Inferior parietal cortex (tissue), 1 donor: ENCODE measurements around the gene FRAS1.
"Not testable (repeated sequence)": the region's sequence is repeated elsewhere in the genome, so short reads cannot be mapped to it uniquely, and the experiment has no call there.

Experiments used
- DNase-seq: peaks from one replicate; pipeline ENCODE4 v3.0.0-alpha.2; 2016; ENCODE audit errors: extremely low spot score

Gene FRAS1, protein sequence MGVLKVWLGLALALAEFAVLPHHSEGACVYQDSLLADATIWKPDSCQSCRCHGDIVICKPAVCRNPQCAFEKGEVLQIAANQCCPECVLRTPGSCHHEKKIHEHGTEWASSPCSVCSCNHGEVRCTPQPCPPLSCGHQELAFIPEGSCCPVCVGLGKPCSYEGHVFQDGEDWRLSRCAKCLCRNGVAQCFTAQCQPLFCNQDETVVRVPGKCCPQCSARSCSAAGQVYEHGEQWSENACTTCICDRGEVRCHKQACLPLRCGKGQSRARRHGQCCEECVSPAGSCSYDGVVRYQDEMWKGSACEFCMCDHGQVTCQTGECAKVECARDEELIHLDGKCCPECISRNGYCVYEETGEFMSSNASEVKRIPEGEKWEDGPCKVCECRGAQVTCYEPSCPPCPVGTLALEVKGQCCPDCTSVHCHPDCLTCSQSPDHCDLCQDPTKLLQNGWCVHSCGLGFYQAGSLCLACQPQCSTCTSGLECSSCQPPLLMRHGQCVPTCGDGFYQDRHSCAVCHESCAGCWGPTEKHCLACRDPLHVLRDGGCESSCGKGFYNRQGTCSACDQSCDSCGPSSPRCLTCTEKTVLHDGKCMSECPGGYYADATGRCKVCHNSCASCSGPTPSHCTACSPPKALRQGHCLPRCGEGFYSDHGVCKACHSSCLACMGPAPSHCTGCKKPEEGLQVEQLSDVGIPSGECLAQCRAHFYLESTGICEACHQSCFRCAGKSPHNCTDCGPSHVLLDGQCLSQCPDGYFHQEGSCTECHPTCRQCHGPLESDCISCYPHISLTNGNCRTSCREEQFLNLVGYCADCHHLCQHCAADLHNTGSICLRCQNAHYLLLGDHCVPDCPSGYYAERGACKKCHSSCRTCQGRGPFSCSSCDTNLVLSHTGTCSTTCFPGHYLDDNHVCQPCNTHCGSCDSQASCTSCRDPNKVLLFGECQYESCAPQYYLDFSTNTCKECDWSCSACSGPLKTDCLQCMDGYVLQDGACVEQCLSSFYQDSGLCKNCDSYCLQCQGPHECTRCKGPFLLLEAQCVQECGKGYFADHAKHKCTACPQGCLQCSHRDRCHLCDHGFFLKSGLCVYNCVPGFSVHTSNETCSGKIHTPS (N-terminal part only)

DNA sequence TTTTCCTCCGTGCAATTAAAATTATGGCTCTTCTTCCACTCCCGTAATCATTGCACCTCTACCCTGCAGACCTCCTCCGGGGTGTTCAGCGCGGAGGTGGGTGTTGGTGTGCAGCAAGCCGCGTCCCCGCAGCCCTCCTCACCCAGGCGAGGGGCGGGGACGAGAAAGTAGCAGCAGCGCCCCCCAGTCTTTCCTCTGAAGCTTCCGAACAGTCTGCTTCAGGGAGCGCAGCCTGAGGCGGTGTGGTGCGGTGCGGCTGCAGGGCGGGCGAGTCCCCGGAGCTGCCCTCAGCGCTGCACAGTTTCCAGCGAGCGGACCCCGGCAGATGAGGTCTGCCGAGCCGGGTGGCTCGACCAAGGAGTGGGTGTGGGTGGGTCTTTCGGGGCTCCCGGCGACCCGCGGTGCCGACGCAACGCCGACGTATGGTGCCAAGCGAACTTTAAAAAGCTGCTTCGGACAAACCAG lies at the start of gene FRAS1:
Gene FRAS1, plus strand, starts transcription at position 189 of the 465 bp plus-strand sequence. CDS start 687 bp downstream, outside the sequence.
- no peak for DNase-seq

DNA sequence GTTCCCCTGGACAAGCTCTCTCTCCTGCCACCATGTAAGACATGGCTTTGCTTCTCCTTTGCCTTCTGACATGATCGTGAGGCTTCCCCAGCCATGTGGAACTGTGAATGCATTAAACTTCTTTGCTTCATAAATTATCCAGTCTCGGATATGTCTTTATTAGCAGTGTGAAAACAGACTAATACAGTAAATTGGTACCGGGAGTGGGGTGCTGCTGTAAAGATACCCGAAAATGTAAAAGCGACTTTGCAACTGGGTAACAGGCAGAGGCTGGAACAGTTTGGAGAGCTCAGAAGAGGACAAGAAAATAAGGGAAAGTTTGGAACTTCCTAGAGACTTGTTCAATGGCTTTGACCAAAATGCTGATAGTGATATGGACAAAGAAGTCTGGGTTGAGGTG lies 46.1 kb upstream of the FRAS1 start:
- DNase-seq, result not testable (repeated sequence)

DNA sequence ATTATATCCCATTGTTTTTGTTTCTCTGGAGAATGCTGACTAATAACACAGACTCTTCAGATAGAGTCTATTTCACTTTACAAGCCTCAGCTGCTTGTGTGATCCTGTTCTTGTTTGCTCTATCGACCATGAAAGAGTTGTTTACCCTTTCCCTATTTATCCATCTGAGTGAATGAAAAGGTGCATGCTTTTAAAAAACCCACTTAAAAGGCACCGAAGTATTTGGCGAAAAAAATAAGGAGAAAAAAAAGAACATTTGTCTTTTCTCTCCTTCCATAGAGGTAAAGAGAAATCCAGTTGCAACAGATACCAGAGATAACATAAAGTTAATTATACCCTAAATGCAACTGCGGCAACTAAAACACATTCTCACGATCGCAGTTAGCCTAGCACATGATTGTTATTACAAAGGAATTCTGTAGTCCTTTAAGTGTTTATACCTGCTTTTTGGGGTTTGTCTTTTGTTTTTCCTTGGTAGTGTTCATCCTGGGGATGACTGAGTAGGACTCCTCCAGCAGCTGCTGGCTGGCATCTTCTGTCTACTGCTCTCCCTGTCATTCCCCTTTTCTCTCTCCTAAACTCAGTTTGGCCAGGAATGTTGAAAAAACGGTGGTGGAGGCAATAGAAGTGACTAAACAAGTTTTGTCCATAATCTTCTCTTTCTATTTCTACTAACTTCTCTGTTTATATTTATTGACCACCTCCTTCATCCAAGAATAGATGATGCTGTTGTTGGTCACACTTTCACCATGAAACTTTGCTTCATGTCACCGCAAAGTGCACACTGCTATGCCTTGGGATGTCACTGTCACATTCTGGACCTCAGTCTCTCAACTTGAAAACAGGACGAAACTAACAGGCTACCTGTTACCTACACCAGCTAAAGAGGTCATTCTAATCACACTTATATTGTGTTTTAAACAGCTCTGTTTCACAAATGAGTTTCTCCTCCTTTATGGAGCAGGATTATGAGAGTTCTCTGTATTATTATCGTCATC lies 41.9 kb upstream of the FRAS1 start:
- no peak for DNase-seq

DNA sequence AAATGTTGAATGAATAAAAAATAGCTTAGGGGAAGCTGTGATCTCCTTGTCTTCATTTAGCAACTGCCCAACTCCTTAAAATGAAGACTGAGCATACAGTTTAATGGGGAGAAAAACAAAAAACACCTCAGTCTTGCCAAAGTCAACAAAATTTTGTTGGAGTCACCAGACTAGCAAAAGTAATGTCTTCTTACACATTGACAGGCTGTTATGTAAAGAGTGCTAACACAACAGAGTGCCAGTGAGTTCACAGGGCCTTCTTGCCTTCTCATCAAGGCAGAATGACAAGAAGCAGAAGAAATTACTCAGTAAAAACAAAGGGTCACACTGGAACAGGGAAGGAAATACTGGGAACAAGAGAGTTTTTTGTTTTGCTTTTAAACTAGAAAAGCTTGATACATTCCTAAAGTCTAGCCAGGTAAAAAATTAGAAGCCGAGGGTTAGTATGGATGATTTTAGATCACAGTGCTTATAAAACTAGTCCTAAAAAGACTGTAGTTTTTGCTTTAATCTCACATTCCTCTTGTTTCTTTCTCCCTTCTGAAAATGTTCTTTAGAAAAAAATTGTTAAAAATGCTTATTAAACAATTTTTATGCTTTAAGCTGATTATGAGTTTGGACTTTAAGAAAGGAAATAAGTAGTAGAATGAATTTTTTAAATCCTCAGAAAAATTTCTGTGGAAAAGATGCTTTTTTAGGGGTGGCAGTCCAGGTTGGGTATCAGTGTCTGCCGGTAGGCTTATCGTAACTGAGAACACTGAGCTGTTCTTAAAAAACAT lies 38.7 kb upstream of the FRAS1 start:
- DNase-seq, result no peak

DNA sequence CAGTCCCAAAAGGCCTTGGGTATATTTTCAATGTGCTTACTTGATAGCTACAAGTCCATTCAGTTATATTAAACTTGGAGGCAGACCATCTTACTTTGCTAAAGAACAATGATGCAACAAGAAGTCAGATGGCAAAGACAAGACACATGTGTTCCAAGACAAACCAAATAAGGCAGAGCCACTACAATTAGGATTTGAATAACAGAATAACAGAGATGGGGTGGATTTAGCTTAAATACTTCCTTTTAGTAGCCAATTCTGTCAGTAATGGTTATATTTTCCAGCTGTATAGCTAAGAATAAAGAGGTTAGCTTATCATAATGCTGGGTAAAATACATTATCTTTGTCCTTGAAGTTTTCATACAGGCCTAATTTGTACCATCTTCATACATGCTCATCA lies 37.7 kb upstream of the FRAS1 start:
- no peak for DNase-seq

DNA sequence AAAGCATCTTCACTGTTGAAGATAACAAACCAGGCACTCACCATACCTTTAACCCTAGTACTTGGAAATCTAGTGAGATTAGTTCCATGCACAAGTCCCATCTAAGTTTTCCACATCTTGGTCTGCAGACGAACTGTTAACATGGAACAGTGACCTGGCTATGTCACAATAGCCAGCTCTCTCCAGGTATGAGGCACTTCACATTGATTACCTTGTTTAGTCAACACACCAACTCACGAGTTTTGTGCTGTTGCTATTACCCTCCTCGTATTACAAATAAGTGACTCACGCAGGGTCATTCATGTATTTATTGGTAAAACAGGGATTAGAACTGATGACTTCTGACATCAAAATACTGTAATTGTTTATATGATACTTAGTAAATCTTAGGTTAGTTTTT lies 36.4 kb upstream of the FRAS1 start:
- no peak for DNase-seq

DNA sequence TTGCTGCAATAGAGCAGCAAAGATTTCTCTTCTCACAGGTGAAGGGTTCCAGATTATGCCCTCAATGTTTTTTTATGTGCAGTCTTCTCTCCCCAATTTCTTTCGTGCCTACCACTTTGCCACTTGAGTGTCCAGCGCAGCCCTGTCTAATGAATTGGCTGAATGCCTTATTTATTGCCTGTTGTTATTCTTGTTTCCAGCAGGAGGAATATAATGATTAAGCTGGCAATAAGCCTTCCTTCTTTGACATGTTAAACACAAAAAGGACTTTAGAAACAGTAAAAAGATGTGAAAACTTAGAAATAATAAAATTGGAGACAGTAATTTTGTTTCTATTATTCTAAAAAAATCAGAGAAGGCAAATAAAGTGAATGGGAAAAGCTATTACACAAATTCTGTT lies 34.6 kb upstream of the FRAS1 start:
- DNase-seq, result no peak

DNA sequence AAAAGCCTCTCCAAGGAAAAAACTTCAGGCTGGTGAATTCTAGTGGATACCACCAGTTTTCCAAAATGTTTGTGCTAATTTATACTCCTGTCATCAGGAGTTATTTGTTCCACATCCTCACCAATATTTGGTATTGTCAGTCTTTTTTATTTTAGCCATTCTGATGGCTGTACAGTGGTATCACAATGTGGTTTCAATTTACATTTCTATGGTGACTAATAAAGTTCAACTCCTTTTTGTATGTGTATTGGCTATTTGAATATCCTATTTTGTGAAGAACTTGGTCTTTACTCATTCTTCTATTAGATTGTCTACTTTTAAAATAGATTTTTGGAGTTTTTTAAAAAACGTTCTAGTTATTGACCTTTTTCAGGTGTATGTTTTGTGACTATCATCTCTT lies 33.0 kb upstream of the FRAS1 start:
- no peak for DNase-seq

DNA sequence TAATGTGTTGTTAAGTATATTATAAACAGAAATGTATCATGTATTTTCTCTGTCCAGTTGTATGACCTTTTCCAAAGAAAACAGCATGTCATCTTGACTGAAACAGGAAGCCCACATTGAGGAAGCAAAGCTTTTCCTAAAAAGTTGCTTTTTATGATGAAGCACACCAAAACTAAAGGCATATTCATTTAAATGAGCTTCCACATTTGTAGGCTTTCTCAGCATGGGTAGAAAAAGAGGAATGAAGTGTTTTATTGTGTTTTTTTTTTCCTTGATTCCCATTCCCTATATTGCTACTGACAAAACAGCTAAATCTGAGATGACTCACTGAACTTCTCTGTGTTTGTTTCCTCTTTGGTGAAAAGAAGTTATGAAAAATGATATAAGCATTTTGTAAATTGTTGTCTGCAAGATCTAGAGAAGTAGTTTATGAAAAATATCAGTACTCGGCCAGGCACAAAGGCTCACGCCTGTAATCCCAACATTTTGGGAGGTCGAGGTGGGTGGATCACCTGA lies 32.5 kb upstream of the FRAS1 start:
- no peak for DNase-seq

DNA sequence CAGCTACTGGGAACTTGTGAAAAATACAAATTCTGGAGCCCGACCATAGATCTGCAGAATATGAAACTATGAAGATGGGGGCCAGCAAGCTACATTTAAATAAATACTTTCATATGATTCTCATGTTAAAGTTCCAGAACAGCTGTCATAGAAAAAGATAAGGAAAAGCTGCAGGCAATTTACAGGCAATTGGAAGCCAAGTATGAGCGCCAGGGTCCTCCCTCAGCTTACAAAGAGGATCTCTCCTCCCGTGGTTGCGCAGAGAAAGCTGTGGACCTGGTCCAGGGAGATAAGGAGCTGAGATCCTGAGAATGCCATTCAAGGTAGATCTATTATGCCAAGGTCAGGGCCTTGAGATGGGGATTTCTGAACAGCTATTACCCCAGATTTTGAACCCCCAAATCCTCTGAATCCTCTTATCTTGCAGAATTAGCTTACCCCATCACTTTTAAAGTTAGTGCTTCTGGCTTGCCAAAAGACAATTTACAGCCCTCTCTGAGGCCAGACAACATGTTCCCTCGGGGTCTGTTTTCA lies 25.6 kb upstream of the FRAS1 start:
- DNase-seq, result no peak

DNA sequence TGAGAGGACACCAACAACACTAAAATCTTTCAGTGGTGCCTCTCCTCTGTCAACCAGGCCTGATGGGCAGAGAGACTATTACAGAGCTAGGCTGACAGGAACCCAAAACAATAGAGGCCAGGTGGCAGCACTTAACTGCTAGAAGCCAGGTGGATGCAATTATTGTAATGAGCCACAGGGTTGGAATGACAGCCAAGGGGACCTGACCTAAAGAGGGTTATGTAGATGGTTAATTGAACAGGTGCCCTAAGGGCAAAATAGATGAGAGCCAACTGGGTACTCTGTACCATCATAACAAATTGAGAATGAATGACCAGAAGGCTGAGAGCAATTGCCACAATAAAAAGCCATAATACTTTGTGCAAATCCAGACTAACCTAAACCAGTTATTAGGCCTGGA lies 24.7 kb upstream of the FRAS1 start:
- DNase-seq, result no peak

DNA sequence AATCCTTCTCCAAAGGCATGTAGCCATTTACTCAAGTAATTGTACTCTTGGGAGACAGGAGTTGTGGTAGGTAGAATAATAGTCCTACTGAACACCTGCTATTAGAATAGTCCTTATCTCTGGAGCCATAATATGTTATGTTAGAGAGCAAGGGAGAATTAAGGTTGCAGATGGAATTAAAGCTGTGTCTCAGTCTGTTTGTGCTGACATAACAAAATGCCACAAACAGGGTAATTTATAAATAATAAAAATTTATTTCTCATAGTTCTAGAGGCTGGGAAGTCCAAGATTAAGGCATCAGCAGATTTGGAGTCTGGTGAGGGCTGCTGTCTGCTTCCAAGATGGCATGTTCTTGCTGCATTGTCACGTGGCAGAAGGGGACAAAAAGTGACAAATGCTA lies 24.2 kb upstream of the FRAS1 start:
- no peak for DNase-seq

DNA sequence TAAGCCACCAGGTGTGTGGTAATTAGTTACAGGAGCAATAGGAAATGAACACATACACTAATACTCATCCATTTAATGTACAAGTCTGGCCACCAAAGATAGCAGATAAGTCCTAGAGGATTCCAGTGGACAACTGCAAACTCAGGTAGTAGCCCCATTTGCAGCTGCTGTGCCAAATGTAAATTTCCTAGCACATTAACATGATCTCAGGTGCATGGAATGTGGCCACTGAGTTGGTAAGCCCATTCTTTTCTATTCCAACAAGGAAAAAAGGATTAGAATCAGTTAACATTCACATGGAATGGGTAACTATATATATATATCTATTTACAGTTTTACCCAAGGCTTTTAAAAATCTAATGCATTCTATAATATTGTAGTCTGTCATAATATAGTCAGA lies 23.3 kb upstream of the FRAS1 start:
- no peak for DNase-seq

DNA sequence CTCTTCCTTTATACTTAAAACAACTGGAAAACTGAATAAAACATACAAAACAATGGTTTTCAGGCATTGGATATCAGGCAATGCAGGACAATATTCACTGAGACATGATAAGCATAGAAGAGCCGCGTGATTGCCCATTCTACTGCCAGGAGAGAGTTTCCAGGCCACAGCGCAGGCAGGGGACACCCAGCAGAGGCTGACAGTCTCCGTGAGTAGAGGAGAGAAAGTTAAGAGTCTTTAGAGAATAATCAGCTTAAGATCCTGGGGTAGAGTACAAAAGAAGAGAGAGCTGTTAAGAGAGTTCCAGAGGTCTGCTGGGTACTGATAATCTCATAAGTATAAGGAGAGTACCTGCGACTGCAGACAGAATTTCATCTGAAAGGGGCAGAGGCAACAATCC lies 18.4 kb upstream of the FRAS1 start:
- no peak for DNase-seq

DNA sequence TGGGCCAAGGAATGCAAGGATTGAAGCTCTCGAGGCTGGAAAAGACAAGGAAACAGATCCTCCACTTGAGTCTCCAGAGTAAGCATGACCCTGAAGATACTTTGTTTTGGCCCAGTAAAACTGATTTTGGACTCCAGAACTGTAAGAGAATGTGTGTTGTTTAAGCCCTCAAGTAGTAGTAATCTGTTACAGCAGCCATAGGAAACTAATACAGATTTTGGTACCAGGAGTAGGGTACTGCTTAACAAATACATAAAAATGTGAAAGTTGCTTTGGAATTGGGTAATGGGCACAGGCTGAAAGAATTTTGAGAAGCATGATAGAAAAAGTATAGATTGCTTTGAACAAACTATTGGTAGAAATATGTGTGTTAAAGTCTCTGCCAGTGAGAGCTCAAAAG lies 17.4 kb upstream of the FRAS1 start:
- no peak for DNase-seq

DNA sequence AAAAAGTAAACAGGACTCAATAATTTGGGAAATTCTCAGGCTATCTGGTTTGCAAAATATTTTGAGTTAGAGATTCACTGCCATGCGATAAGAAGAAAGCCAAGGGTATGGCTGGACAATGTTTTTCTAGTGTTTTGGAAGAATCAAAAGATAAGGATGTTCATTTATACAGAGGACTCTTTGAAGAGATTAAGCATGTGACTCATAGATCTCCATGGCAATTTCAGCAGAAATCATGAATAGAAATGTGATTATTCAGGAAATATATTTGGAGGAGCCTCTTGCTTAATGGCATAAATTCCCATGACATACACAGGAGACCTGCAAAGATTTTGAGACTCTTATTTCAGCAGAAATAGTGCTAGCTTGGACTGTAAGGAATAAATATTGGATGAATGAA lies 16.7 kb upstream of the FRAS1 start:
- no peak for DNase-seq

DNA sequence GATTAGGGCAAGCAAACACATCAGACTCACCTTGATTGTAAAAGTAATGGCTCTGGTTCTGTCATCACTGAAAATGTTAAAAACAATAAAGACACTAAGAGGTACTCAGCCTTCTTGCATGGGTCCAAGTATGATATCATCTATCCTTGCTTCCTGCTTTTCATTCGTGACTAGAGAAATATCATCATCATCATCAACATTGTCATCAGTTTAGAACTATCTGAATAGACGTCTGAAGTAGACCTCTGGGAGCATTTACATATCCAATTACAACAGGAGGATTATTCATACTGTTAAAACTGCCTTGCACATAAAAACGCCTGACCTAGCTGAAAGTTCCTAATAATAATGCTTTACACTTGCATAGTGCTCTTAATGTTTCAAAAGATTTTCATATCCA lies 9.8 kb upstream of the FRAS1 start:
- DNase-seq, result no peak

DNA sequence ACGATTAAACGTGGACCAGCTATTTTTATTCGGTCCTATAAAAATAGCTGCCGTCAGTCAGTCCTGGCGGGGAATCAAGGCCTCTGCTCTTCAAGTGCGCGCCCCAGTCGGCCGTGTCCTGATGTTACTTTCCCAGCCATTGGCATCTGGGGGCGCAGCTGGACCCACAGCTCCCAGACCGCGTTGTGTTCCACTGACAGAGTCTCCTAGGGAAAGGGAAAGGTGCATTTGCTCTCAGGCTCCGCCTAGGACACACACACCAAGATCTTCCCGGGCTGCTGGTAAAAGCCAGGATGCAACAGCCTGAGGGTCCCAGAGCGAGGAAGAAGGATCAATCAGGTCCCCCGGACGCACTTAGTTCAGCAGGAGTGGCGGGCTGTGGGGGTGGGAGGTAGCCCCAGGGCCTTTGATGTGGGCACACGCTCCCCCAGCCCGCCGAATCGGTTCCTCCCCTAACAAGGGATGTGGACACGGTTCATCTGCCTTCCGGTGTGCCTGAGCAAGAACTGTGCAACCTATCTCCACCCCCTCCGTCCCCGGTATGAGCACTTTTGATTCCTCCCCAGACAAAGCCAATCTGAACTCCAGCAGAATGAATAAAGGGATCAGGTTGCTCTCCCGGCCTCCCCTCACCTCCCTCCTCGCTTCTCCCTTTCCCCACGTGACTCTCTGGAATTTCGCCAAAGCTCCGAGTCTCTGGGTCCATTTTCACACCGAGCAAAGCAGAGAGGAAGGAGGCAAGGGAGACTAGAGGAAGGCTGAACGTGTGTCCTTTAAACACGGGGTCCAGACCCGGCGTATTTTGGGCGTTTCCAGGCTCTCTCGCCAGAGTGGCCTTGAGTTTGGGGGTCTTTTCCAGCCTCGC lies 626 bp upstream of the FRAS1 start:
- peak; percentile 77 for DNase-seq
